ENCODE results near the gene EID2B. TPM values are rescaled to one million over a fixed set of nuclear protein-coding genes. Genes with fewer than 3 reads are reported as not detected.

Gene EID2B
- total and polyA plus RNA-seq, 2 of the 13 experiments (the other 11 are each of a cell fraction or from before 2014, with no cell fraction given), result 2.5 to 3.7 TPM

DNA sequence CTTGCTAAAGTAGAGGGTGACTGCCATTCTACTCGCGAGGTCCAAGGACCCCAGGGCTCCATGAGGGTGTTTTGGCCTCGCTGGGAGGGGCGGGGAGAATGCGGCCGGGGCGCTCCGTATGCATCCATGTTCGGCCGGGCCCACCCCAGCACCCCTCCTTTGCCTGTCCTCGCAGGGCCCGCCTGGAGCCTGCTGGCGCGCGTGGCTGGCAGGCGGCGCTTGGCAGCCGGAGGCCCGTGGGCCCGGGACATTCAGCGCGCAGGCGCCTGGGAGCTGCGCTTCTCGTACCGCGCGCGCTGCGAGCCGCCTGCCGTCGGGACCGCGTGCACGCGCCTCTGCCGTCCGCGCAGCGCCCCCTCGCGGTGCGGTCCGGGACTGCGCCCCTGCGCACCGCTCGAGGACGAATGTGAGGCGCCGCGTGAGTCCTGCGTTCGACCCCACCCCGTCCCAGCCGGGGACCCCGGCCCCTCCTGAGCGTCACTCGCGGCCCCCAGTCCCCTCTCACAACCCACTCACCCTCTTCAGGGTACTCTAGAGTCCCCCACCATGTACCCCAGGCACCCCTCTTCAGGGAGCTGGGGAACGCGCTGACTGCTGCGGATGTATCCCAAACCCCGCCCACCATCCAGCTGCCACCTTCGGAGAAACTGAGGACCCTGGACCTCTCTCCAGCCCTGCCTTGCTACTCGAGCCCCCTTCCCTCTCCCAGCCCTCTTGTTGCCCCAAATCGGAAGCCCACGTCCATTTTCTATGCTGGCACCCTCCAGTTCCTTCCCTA, 29.8 kb downstream of the EID2B start (continued):
- TF ChIP-seq, protein P1, sequence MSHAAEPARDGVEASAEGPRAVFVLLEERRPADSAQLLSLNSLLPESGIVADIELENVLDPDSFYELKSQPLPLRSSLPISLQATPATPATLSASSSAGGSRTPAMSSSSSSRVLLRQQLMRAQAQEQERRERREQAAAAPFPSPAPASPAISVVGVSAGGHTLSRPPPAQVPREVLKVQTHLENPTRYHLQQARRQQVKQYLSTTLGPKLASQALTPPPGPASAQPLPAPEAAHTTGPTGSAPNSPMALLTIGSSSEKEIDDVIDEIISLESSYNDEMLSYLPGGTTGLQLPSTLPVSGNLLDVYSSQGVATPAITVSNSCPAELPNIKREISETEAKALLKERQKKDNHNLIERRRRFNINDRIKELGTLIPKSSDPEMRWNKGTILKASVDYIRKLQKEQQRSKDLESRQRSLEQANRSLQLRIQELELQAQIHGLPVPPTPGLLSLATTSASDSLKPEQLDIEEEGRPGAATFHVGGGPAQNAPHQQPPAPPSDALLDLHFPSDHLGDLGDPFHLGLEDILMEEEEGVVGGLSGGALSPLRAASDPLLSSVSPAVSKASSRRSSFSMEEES (CRISPR knock-in tag; IDR thresholded peaks at IDR 0.05), result peak; percentile 78
- no peak for TF ChIP-seq MAZ (IDR thresholded peaks at IDR 0.05; ENCODE audit: borderline replicate concordance, low read depth, low read length)
- TF ChIP-seq MAZ (CRISPR knock-in tag; IDR thresholded peaks at IDR 0.05; ENCODE audit: low read depth), result peak; percentile 88; the same call in 1 of the 2 replicates
- no peak for TF ChIP-seq MIER2 (CRISPR knock-in tag; IDR thresholded peaks at IDR 0.05)
- no peak for TF ChIP-seq NR3C1 (CRISPR knock-in tag; IDR thresholded peaks at IDR 0.05)
- TF ChIP-seq ZNF775 (CRISPR knock-in tag; IDR thresholded peaks at IDR 0.05; ENCODE audit: borderline replicate concordance), result 0 out of 2 replicates have a peak, but pooled peaks have one; percentile 29
- TF ChIP-seq PHF21A (CRISPR knock-in tag; IDR thresholded peaks at IDR 0.05), result peak; percentile 32; the same call in 1 of the 2 replicates
- TF ChIP-seq MTA3 (CRISPR knock-in tag; IDR thresholded peaks at IDR 0.05), result no peak
- TF ChIP-seq, protein P2, sequence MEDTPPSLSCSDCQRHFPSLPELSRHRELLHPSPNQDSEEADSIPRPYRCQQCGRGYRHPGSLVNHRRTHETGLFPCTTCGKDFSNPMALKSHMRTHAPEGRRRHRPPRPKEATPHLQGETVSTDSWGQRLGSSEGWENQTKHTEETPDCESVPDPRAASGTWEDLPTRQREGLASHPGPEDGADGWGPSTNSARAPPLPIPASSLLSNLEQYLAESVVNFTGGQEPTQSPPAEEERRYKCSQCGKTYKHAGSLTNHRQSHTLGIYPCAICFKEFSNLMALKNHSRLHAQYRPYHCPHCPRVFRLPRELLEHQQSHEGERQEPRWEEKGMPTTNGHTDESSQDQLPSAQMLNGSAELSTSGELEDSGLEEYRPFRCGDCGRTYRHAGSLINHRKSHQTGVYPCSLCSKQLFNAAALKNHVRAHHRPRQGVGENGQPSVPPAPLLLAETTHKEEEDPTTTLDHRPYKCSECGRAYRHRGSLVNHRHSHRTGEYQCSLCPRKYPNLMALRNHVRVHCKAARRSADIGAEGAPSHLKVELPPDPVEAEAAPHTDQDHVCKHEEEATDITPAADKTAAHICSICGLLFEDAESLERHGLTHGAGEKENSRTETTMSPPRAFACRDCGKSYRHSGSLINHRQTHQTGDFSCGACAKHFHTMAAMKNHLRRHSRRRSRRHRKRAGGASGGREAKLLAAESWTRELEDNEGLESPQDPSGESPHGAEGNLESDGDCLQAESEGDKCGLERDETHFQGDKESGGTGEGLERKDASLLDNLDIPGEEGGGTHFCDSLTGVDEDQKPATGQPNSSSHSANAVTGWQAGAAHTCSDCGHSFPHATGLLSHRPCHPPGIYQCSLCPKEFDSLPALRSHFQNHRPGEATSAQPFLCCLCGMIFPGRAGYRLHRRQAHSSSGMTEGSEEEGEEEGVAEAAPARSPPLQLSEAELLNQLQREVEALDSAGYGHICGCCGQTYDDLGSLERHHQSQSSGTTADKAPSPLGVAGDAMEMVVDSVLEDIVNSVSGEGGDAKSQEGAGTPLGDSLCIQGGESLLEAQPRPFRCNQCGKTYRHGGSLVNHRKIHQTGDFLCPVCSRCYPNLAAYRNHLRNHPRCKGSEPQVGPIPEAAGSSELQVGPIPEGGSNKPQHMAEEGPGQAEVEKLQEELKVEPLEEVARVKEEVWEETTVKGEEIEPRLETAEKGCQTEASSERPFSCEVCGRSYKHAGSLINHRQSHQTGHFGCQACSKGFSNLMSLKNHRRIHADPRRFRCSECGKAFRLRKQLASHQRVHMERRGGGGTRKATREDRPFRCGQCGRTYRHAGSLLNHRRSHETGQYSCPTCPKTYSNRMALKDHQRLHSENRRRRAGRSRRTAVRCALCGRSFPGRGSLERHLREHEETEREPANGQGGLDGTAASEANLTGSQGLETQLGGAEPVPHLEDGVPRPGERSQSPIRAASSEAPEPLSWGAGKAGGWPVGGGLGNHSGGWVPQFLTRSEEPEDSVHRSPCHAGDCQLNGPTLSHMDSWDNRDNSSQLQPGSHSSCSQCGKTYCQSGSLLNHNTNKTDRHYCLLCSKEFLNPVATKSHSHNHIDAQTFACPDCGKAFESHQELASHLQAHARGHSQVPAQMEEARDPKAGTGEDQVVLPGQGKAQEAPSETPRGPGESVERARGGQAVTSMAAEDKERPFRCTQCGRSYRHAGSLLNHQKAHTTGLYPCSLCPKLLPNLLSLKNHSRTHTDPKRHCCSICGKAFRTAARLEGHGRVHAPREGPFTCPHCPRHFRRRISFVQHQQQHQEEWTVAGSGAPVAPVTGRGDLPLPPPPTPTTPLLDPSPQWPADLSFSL (CRISPR knock-in tag; IDR thresholded peaks at IDR 0.05), result no peak
- TF ChIP-seq SMARCE1 (IDR thresholded peaks at IDR 0.05; ENCODE audit: borderline replicate concordance), result no peak
- TF ChIP-seq NFRKB (IDR thresholded peaks at IDR 0.05), result no peak
- peak; percentile 86 for TF ChIP-seq ZBTB7B (CRISPR knock-in tag; IDR thresholded peaks at IDR 0.05)
- no peak for TF ChIP-seq ZNF180 (CRISPR knock-in tag; IDR thresholded peaks at IDR 0.05; ENCODE audit: borderline replicate concordance, low read depth)
- TF ChIP-seq ZNF383 (CRISPR knock-in tag; IDR thresholded peaks at IDR 0.05; ENCODE audit: borderline replicate concordance), result no peak
- no peak for TF ChIP-seq RFX1 (IDR thresholded peaks at IDR 0.05)
- TF ChIP-seq FOXK2 (IDR thresholded peaks at IDR 0.05), result no peak
- peak; percentile 89 for TF ChIP-seq ZNF567 (CRISPR knock-in tag; IDR thresholded peaks at IDR 0.05; ENCODE audit: borderline replicate concordance)
- TF ChIP-seq, protein P3, sequence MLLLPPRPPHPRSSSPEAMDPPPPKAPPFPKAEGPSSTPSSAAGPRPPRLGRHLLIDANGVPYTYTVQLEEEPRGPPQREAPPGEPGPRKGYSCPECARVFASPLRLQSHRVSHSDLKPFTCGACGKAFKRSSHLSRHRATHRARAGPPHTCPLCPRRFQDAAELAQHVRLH (CRISPR knock-in tag; IDR thresholded peaks at IDR 0.05; ENCODE audit: borderline replicate concordance, low read depth), result peak; percentile 92; the same call in 1 of the 2 replicates
- no peak for TF ChIP-seq MAF1 (CRISPR knock-in tag; IDR thresholded peaks at IDR 0.05; ENCODE audit: borderline replicate concordance)
- 0 out of 2 replicates have a peak, but pooled peaks have one; percentile 82 for TF ChIP-seq ZNF12 (CRISPR knock-in tag; IDR thresholded peaks at IDR 0.05)

Measured in HepG2 (cell line).